HG03378 (cell line): Measurements from ENCODE around the gene DCAF6.

ENCODE experiments used
- ATAC-seq: cut with Tn5 transposase; IDR thresholded peaks from one replicate; pipeline ENCODE4 v1.9.1; 2021; ENCODE audit warnings: mild to moderate bottlenecking, moderate library complexity; ENCODE audit not compliant: unreplicated experiment

Gene DCAF6

DNA sequence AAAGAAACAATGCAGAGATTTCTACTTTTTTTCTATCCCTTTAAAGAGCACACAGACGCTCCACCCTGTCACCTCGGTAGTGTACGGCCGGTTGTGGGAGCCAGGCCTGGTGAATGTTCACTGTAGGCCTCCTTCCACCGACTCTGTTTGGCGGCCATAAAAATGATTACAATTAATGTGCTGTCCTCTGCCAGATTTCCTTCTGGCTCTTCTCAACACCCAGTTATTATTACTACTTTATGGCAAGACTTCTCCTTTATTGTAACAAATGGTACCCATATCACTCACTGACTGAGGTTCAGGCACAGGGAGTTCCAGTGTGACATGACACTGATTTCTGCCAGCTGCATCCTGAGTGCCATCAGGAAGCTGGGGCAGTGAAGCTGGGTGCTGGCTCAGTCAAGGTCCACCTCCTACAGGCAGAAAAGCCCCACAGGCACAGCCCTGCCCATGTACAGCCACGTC is 162.9 kb downstream of the DCAF6 start:
- no peak for ATAC-seq

DNA sequence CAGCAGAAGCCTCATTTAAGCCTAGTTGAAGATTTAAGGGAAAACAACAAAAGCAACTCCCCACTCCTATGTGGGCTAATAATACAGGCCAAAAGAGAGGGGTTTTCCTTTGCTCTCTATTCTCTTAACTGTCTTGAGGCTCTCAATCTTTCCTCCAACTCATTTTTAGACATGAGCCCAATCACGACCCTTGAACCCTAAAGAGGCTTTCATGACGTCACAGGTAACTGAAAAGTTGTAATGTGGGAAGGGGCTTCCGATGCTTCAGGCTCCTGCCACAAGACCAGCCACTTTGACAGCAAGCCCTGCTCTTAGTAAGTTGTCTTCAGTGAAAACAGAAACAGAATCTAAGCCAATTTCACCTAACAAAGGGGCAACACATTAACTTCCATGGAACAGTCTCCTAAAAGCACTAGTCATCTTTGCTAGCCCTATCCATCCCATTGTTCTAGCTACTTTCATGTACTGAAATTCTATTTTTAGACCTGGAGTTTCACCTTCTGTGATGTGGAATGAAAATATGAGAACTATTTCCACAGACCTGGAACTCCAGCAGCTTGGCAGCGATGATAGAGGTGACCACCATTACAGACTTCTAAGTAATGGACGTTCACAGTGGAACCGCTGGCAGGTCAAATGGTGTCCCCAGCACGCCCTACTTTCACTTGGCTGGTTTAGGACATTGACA is 164.0 kb downstream of the DCAF6 start:
- no peak for ATAC-seq

DNA sequence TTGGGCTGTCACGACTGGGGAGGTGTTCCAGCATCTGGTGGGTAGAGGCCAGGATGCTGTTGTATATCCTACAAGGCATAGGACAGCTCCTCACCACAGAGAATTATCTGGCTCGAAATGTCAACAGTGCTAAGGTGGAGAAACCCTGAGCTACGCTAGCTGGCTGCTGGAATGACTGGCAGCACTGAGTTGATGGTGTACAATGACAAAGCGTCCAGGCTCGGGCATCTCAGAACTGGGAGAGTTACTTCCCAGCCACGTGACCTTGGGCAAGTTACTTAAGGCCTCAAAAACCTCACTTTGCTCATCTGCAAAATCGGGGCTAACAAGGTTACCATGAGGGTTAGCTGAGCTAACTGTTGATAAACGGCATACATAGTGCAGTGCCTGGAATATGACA is 164.9 kb downstream of the DCAF6 start:
- no peak for ATAC-seq

DNA sequence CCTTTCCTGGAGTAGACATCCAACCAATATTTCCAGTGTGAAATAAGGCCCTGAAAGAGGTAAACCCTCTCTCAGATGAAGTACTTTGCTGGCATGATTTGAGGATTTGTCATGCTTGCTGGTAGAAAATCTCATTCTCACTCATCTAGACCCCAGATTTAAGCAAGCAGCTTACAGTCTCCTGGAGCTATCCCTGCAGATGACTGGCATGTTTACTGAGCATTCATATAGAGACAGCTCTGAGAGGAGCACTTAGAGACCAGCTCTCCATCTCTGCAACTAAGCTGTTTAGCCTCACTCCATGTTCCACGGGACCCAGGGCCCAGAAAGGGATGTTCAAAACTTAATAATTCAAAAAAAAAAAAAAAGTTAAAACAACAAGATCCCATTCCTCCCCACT is 166.0 kb downstream of the DCAF6 start:
- ATAC-seq, result no peak

DNA sequence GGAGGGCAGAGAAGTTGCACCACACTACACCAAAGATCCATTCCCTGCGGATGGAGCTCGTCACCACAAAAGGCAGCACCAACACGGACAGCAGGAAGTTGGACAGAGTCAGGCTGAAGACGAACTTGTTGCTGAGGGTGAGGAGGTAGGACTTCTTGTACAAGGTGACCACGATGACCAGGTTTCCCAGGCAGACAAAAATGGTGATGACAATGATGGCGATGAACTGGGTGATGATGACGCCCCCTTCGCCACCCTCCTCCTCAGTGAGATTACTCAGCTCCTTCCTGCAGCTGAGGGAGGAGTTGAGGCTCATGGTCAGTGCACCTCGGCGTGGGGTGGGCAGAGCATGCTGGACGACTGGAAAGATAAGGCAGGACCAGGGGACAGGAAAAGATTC is 168.1 kb downstream of the DCAF6 start:
- ATAC-seq, result no peak

DNA sequence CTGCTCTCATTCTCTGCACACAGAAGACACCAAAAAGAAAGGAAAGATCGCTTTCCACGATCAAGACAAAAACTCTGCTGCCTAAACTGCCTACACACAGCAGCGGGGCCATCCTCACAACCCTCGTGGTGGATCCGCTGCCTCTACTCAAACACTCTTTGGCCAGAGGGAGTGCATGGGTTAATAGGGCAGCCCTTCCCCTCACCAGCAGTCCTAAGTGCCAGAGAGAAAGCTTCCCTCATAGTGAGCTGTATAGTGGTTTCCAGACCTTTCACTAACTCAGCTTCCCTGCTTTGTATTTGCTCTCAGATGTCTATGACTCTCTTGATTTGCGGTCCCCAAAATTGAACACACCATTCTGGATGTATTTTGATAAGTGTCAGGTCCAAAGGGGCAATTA is 169.4 kb downstream of the DCAF6 start:
- ATAC-seq, result no peak

DNA sequence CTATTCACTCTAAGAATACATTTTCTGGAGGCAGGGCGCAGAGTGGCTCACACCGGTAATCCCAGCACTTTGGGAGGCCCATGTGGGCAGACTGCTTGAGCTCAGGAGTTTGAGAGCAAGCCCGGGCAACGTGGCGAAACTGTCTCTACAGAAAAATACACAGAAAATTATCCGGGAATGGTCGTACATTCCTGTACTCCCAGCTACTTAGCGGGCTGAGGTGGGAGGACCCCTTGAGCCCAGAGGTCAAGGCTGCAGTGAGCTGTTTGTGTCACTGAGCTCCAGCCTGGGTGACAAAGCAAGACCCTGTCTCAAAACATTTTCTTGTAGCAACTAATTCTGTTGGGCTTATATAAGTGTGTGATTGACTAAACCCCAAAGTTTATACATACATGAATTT is 169.8 kb downstream of the DCAF6 start:
- ATAC-seq, result no peak

DNA sequence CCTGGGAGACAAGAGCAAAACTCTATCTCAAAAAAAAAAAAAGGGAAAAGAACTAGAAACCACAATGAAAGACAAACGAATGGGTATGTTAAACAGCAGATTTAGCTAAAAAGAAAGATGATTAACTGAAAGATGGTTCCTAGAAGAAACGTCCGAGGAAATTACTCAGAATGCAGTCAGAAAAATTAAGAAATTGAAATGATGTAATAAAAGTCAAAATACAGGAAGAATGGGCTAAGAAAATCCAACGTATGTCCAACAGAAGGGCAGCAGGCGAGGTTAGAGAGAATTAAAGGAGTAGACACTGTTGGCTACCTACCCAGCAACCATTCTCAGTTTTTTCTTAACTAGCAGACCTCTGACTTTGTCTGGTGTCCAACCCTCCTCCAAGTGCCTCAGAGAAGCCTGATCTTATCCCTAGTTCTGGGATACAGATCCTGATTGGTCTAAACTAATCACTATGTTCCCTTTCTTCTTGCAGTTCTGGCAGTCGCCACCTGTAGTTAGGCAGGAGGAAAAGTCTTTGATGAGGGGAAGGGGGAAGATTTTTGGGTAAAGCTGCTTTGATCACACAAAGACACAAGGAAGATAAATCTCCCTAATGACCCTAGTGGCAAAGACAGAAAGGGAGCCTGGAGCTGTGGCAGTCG is 174.5 kb downstream of the DCAF6 start:
- no peak for ATAC-seq

DNA sequence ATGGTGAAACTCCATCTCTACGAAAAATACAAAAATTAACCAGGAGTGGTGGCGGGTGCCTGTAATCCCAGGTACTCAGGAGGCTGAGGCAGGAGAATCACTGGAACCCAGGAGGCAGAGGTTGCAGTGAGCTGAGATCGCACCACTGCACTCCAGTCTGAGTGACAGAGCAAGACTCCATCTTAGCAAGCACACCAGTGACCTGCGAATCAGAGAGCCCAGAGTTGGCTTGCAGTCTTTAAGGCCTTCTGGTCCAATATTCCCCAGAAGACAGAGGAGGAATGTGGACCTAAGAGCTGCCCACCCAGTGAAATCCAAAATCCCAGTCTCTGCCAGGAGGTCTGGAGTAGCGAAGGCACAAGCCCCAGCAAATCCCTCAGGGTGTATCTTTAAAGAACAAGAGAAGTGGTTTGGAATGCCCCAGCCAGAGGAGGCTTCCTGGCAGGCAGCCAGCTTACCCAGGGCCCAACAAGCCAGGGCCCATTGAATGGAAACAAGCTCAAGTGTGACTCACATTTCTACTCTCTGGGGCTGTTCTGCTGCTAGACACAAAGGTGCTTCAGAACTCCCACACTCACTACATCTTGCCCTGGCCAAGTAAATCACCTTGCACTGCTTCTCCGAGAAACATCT is 176.3 kb downstream of the DCAF6 start:
- ATAC-seq, result no peak

DNA sequence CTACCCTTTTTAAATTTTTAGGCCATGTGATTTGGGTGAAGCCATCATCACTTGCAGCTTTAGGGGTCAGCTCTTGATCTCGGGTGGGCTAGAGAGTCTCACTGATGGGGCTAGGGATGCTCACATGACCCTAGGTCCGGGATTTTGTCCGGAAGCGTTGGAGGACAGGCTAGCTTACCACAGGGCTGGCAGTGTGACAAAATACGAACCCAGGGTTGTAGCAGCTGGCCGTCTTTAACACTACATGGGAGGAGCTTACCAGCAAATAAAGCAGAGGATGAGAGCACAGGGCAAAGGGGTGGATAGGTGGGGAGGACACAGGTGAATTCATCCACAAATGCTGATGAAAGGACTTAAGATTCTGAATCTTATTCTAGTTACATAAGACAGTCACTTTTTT is 178.4 kb downstream of the DCAF6 start:
- no peak for ATAC-seq

DNA sequence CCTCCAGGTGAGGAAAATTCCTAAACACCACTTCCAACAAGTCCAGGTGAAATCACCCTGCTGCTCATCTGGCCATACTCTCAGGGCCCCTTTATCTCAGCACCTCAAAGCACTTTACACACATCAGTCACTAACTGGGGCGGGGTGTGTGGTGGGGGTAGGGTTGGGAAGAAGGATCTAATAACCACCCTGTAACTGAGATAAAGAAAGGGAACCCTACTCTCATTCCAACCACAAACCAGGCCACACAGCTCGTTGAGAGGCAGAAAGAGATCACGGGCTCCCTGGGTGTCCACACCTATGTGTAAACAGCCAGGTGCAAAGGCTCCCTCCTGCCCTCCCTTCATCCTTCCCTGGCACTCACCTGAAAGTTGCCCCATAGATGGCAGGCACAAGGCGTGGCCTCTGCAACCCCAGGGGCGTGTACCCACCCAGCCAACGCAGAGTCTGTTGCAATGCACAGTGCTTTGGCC is 179.9 kb downstream of the DCAF6 start:
- ATAC-seq, result no peak

DNA sequence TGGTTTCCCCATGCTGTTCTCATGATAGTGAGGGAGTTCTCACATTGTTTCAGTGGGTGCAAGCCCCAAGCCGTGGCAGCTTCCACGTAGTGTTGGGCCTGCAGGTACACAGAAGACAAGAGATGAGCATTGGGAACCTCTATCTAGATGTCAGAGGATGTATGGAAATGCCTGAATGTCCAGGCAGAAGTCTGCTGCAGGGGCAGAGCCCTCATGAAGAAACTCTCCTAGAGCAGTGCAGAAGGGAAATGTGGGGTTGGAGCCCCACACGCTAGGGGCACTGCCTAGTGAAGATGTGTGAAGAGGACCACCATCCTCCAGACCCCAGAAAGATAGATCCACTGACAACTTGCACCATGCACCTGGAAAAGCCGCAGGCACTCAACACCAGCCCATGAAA is 183.3 kb downstream of the DCAF6 start:
- no peak for ATAC-seq

DNA sequence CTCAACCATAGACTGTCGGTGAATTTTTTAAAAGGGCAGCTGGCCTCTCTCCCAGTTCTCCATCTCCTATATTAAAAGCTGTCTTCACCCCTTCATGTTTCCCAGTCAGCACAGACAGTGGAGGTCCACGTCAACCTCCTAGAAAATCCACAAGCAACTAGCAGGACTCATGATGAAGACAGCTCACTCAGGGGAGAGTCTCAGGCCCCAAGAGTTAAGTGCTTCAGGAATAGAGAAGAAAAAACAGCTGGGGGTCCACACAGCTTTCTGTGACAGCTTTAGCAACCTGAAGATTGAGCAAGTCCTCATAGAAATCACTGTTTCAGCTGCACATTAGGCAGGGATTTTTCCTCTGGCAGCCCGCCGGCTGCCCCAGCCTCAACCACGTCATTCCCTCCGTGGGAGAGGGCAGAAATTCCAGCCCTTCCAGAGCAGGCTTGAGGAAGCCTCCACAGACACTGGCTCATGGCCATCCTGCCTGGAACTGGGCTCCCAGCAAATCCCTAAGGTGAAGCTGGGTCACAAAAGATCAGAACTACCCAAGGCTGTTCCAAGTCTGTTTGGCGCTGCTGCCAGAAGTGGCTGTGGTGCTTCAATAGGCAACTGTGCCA is 185.0 kb downstream of the DCAF6 start:
- no peak for ATAC-seq

DNA sequence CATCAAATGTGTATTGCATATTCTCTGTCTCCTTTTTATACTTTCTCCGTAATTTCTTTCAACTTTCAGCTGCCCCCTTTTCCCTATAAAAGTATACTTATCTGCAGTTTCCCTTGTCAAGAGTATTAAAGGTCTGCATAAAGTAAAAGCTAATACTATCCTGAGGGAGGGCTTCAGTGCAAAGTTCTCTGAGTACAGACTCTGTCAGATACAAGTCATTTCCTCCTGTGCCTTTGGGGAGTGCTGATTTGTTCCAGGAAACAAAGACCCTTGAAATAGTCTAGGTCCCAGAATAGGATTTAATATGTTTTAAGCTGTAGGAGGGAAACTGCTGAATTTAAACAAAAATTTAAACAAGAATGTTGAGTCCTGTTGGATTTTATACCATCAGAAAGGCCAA is 188.6 kb downstream of the DCAF6 start:
- ATAC-seq, result no peak
